ENCODE measurements around the gene KRTAP4-3.

DNA sequence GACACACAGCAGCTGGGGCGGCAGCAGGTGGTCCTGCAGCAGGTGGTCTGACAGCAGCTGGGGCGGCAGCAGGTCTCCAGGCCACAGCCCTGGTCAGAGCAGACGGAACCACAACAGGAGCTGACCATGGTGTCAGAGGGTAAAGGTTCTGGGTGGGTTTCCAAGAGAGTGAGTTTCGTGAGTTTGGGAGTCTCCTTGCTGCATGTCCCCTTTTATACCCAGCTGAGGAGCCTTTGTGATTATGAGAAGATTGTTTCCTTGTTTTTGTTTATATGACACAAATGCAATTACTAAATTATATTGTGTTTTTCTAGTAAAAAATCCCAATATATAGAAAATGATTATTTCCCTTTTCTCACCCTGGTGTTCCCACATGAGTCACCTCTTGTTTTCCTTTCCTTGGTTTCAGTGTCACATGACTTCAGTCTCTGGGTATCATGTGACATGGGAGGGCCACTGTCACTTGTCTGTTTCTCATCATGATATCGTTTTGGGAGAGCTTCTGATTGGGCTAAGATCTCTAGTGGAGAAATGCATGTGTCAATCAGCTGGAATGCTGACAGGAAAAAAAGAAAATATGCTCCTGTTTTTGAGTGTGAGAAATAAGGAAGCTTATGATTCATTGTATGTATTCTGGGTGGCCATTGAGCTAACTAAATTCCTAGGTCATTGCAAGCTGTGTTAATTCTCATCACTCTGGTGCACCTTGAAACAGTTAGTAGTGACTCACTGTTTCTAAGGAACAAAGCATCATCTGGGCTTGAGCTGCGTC, 27.5 kb downstream of the KRTAP4-3 start, which contains the start of gene KRTAP4-6:
- TF ChIP-seq CTCF (IDR thresholded peaks at IDR 0.05) = no peak
- no peak for TF ChIP-seq POLR2A (IDR thresholded peaks at IDR 0.05)
